Cerebellar nuclear complex (tissue), 1 donor: ENCODE results near the gene EFCAB9.
"Not testable (repeated sequence)": the region's sequence is repeated elsewhere in the genome, so short reads cannot be mapped to it uniquely, and the experiment has no call there.

Experiments
- DNase-seq, 2 experiments: peaks; one replicate each; lab custom pipeline; 2025; lab: John Stamatoyannopoulos, UW

EFCAB9 gene

DNA sequence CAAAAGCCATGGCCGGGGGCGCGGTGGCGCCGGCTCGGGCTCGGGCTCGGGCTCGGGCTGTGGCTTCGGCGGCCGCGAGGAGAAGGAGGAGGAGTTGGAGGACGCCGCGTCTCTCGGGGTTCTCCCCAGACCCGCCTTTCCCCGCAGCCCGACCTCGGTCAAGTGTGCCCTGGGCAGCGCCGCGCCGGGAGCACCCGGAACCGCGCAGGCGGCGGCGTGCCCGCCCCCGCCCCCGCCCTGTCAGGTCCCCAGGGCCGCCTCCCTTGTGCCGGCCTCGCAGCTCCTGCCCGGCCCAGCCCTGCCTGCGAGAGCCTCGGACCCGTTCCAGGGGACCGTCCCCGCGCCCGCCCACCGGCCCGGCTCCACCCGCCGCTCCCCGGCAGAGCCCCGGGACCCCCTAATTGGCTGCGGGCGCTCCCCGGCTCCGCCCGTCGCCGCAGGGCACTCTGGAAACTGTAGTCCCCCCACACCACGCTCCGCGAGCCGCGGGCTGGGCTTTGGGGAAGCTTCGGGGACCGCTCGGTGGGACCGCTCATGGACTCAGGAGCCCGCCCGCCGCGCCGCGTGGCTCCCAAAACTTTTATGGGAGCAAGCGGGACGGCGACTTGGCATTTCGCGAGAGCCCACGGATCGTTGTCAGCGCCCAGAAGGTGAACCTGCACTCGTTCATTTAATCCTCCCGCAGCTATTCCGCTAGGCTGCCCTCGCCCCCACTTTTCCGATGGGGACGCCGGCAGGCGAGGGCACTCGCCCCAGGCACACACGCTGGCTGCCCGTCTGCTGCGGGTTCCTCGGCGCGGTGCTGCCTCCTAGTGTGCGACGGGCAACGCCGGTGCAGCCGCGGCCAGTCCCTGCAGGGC is 5.7 kb upstream of the EFCAB9 start, which contains the start of gene STK10:
TSS of gene STK10 (minus strand) at position 192 of the 860 bp plus-strand sequence. CDS start at position 10, 182 bp downstream.
- peak; percentile 57 to 78 for DNase-seq

- no peak for DNase-seq
These were observed 4.9 kb upstream of the EFCAB9 start for GRCh38 chr5:172188893-172189692.

GRCh38 chr5:172189693-172190296 is 4.2 kb upstream of the EFCAB9 start:
- DNase-seq = no peak

GRCh38 chr5:172194985-172195774 is 1.2 kb downstream of the EFCAB9 start:
- no peak for DNase-seq

- DNase-seq = not testable (repeated sequence)
These were observed 3.8 kb downstream of the EFCAB9 start for GRCh38 chr5:172197775-172198174.

DNA sequence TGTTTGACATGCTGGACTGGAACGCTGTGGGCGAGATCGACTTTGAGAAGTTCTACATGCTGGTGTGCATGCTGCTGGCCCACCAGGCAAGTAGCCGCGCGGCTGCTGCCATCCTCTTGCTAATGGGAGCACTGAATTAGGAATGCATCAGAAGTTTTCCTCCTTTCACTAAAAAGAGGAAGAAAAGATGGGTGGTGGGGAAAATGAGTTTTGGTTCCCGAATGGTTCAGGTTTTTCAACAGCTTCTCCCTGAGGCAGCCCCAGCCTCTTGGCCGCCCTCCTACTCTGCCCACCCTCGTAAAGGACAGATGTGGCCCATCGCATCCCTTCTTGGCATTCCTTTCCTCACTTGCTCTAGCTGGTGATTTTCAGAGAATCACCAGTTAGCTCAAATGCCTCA is 5.5 kb downstream of the EFCAB9 start:
- DNase-seq = no peak

DNA sequence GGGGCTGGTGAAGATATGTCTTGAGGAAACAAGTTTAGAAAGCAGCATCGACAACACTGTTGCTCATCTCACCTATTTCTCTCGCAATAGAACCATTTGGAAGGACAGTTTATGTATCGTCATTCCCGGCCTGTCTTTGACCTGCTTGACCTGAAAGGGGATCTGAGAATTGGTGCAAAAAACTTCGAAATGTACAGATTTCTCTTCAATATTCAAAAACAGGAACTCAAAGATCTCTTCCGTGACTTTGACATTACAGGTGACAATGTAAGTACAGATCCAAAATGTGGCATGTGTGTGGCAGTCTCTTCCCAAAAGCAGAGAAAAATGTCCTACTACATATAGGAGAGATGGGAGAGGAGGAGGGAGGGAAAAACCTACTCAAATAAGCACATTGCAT is 6.5 kb downstream of the EFCAB9 start:
- no peak for DNase-seq

DNA sequence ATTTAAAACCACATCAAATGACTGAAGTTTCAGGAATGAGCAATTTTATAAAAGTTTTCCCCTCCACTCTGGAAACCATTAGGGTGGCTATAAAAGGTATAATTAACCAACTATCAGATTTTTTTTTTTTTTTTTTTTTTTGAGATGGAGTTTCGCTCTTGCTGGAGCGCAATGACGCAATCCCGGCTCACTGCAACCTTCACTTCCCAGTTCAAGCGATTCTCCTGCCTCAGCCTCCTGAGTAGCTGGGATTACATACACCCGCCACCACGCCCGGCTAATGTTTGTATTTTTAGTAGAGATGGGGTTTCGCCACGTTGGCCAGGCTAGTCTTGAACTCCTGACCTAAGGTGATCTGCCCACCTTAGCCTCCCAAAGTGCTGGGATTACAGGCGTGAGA is 12.0 kb downstream of the EFCAB9 start:
- DNase-seq = not testable (repeated sequence)

DNA sequence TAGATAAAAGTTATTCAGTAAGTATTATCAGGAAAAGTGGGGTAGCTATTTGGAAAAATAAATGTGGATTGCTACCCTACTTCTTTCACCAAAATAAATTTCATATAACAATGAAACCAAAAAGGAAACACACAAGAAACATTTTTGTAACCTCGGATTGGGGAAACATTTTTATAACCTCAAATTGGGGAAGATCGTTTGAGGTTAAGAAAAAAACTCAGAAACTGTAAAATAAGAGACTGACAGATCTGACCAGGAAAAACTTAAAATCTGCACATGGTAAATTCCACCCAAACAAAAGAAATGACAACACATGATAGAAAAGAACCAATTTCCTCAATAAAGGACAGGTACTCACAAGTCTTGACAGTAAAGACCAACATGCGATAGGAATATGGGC is 13.5 kb downstream of the EFCAB9 start:
- DNase-seq = no peak

DNA sequence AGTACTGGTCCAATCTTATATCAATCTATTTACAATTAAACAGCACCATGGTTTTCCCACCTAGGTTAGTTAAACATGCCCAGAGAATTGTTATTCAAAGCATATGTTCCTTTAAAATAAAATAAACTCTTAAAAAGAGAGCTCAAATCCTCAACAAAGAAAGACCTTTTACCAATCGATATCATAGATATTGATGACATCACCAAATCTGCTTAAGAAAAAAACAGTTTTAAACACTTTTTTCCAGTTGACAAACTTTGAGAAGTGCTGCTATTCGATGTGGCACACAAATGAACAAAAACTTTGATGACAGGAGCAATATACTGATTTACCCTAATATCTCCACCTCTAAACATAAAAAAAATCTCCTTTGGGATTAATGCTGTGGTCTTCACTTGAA is 15.7 kb downstream of the EFCAB9 start:
- DNase-seq = no peak

DNA sequence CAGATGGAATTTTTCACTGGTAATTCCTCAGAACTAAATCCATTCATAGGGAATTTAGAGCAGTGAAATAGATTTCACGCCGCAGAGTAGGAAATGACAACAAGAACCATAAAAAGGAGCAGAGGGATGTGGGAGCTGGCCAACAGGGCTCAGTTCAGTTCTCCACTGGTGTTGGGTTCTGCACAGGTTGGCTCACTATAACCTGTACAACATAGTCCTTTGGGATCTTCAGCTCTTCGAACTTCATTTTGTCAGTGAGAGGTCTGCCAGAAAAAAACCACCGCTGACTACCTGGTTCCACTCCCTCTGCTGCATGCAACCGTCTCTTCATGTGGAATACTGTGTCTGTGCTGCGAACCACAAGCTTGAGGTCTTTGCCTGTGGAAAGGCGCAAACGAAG is 17.7 kb downstream of the EFCAB9 start:
- no peak for DNase-seq

DNA sequence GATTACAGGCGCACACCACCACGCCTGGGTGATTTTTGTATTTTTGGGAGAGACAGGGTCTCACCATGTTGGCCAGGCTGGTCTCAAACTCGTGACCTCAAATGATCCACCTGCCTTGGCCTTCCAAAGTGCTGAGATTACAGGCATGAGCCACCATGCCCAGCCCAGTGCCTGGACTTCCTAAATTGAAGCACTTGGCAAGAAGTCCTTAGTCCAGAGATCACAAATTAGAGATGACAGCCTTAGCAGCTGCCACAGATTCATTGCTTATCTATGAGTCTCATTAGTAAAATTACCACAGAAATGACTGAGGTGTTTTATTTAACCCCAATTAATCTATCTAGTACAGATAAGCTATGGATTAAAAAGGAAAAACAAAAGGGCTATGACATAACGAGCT is 19.2 kb downstream of the EFCAB9 start:
- no peak for DNase-seq

DNA sequence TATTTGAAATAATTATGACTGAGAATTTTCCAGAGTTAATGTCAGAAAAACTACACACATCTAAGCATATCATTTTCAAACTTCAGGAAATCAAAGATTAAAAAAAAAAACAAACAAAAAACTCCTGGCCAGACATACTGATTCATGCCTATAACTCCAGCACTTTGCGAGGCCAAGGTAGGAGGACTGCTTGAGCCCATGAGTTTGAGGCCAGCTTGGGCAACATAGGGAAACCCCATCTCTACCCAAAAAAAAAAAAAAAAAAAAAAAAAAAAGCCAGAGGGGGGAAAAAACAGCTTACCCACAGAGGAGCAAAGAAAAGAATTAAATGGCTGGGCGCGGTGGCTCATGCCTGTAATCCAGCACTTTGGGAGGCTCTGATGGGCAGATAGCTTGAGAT is 22.4 kb downstream of the EFCAB9 start:
- no peak for DNase-seq

GRCh38 chr5:172219296-172219695 is 25.3 kb downstream of the EFCAB9 start:
- DNase-seq = no peak

GRCh38 chr5:172223901-172224873 is 30.2 kb downstream of the EFCAB9 start:
- DNase-seq = no peak

- peak; percentile 81 to 89 for DNase-seq
These were observed 31.0 kb downstream of the EFCAB9 start for GRCh38 chr5:172224996-172225395.

DNA sequence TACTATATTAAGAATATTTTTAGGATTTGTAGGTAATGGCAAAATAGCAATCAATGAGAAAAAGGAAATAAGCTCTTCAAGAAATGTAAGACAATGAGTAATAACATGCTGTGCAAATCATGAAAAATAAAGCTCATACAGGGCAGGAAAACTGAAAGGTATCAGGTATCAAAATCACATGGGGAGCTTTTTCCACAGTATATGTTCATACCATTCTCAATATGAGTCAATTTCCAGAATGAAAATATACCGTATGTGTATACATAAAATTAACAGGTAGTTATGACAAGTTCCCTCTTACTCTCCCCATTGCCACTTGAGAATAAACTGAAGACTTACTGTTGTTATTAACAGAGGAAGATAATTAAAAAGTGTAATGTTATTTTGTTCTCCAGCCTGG is 35.9 kb downstream of the EFCAB9 start:
- no peak for DNase-seq

GRCh38 chr5:172234031-172234430 is 40.1 kb downstream of the EFCAB9 start:
- no peak for DNase-seq

GRCh38 chr5:172235132-172235780 is 41.3 kb downstream of the EFCAB9 start:
- no peak for DNase-seq
